HepG2 (cell line): Measurements from ENCODE around the gene PHLDB1. TPM values are rescaled to one million over a fixed set of nuclear protein-coding genes. Genes with fewer than 3 reads are reported as not detected.

ENCODE experiments used
- ATF3 ChIP-seq: sonication (generic); formaldehyde crosslinking; IDR thresholded peaks from 2 replicates; pipeline ENCODE4 v1.4.0; 2020; ENCODE audit warnings: missing genetic modification reagents
- EHMT2 ChIP-seq: fragments of 200-600 bp; sonication (generic); IDR thresholded peaks from 2 replicates; pipeline ENCODE4 v1.7.0; 2017; ENCODE audit warnings: antibody characterized with exemption, low read depth, low read length, borderline replicate concordance
- FLYWCH1 ChIP-seq: sonication (generic); formaldehyde crosslinking; IDR thresholded peaks from 2 replicates; pipeline ENCODE4 v1.8.1; 2023; ENCODE audit warnings: mild to moderate bottlenecking, missing genetic modification reagents
- GABPB1 ChIP-seq: IDR thresholded peaks from 2 replicates; pipeline ENCODE4 v1.6.1; 2016; ENCODE audit warnings: mild to moderate bottlenecking, missing genetic modification reagents, moderate library complexity, missing compliant biosample characterization
- HNF4G ChIP-seq, 2 experiments: sonication (generic) in 1 of 2; formaldehyde crosslinking in 1 of 2; IDR thresholded peaks; 2 replicates each; pipeline versions ENCODE4 v1.4.0 to v1.6.1; 2011 to 2020; ENCODE audit warnings: borderline replicate concordance in 2 of 2, low read depth in 2 of 2, mild to moderate bottlenecking in 2 of 2, low read length in 1 of 2, missing genetic modification reagents in 1 of 2, moderate library complexity in 1 of 2
- MXD3 ChIP-seq: IDR thresholded peaks from 2 replicates; pipeline ENCODE4 v1.6.1; 2016; ENCODE audit warnings: mild to moderate bottlenecking, missing biosample characterization, missing genetic modification reagents
- NR0B2 ChIP-seq: sonication (generic); formaldehyde crosslinking; IDR thresholded peaks from 2 replicates; pipeline ENCODE4 v1.4.0; 2020; ENCODE audit warnings: mild to moderate bottlenecking, missing genetic modification reagents
- NR2F2 ChIP-seq: IDR thresholded peaks from 2 replicates; pipeline ENCODE4 v1.6.1; 2012; ENCODE audit warnings: low read depth, inconsistent platforms, borderline replicate concordance
- PRDM15 ChIP-seq: sonication (generic); formaldehyde crosslinking; IDR thresholded peaks from 2 replicates; pipeline ENCODE4 v1.4.0; 2020; ENCODE audit warnings: missing genetic modification reagents
- TRAFD1 ChIP-seq: sonication (generic); formaldehyde crosslinking; IDR thresholded peaks from 2 replicates; pipeline ENCODE4 v1.5.1; 2020; ENCODE audit warnings: missing genetic modification reagents, mild to moderate bottlenecking, borderline replicate concordance
- ZBTB38 ChIP-seq: sonication (generic); formaldehyde crosslinking; IDR thresholded peaks from 2 replicates; pipeline ENCODE4 v1.5.1; 2020; ENCODE audit warnings: mild to moderate bottlenecking, missing genetic modification reagents
- ZNF136 ChIP-seq: sonication (generic); formaldehyde crosslinking; IDR thresholded peaks from 2 replicates; pipeline ENCODE4 v1.8.1; 2022; ENCODE audit warnings: low read depth, mild to moderate bottlenecking, moderate library complexity, missing genetic modification reagents
- ZNF572 ChIP-seq: sonication (generic); formaldehyde crosslinking; IDR thresholded peaks from 2 replicates; pipeline ENCODE4 v1.5.1; 2020; ENCODE audit warnings: mild to moderate bottlenecking, missing genetic modification reagents
- polyA plus RNA-seq, 8 experiments: library from polyadenylated mRNA; depleted of rRNA in 3 of 8; stranded (reverse) in 7 of 8; unstranded in 1 of 8; fragments of >200 nt; fragmentation: Illumina TruSeq in 4 of 8; extraction: Trizol in 4 of 8; gene quantifications; 2 replicates each; pipeline versions ENCODE4 v1.2.1 to v1.2.3, GENCODE V29; 2011 to 2016; ENCODE audit warnings: low read depth in 4 of 8, missing spikeins in 1 of 8, mixed read lengths in 1 of 8; ENCODE audit not compliant: insufficient read depth in 1 of 8
- total RNA-seq, 5 experiments: library from RNA; depleted of rRNA; stranded (reverse); fragments of >200 nt; fragmentation: Illumina TruSeq; extraction: Trizol; gene quantifications; 2 replicates each; pipeline ENCODE4 v1.2.3, GENCODE V29; 2016; ENCODE audit warnings: low read depth in 1 of 5

Gene PHLDB1
- total and polyA plus RNA-seq, 2 of the 13 experiments (the other 11 are each of a cell fraction or from before 2014, with no cell fraction given): 13.8 to 14.2 TPM

- TF ChIP-seq NR0B2 (CRISPR knock-in tag) (no peak), HNF4G (IDR thresholded peaks at IDR 0.05; ENCODE audit: borderline replicate concordance, low read depth, low read length) (peak; percentile 66; the same call in 1 of the 2 replicates), HNF4G (CRISPR knock-in tag; IDR thresholded peaks at IDR 0.05; ENCODE audit: borderline replicate concordance, low read depth) (peak; percentile 75; the same call in 1 of the 2 replicates), ZNF136 (no peak), MXD3 (CRISPR knock-in tag) (no peak), NR2F2 (peak; percentile 64; the same call in 1 of the 2 replicates), FLYWCH1 (CRISPR knock-in tag) (no peak), ATF3 (peak; percentile 58; the same call in 1 of the 2 replicates), PRDM15 (CRISPR knock-in tag) (no peak), ZNF572 (CRISPR knock-in tag) (no peak), ZBTB38 (CRISPR knock-in tag) (peak; percentile 78; the same call in 1 of the 2 replicates), EHMT2 (no peak), TRAFD1 (0 out of 2 replicates have a peak, but pooled peaks have one; percentile 25), GABPB1 (CRISPR knock-in tag) (peak; percentile 38)
These were observed 42.5 kb downstream of the PHLDB1 start (continued) for GRCh38 chr11:118649941-118650340.
